PC-9 (cell line): ENCODE data around the gene RETN. TPM values are rescaled to one million over a fixed set of nuclear protein-coding genes. Genes with fewer than 3 reads are reported as not detected.
A peak's percentile ranks its signal among the peaks of the same experiment; 100 is the strongest.

Source experiments
- Bru-seq: library from RNA; stranded (reverse); fragments of 400-500 nt; gene quantifications from one replicate; lab custom pipeline; 2021; lab: Mats Ljungman, UMichigan
- BruChase-seq, 2 experiments: library from RNA; stranded (reverse); fragments of 400-500 nt; gene quantifications; one replicate each; lab custom pipeline; 2021; lab: Mats Ljungman, UMichigan
- BruUV-seq: library from RNA; stranded (reverse); fragments of 400-500 nt; replicated peaks from 2 replicates; lab custom pipeline; 2021; lab: Mats Ljungman, UMichigan
- CTCF ChIA-PET: fragments of 300-600 bp; sonication (Branson Sonifier 250); formaldehyde crosslinking; loops from one replicate; lab custom pipeline; 2022; ENCODE audit warnings: antibody characterized with exemption; lab: Charles Lee
- POLR2A ChIA-PET: fragments of 300-600 bp; sonication (Branson Sonifier 250); formaldehyde crosslinking; loops from one replicate; lab custom pipeline; 2022; ENCODE audit warnings: antibody characterized with exemption; ENCODE audit not compliant: unreplicated experiment; lab: Charles Lee
- DNase-seq, 2 experiments: peaks; one replicate each; pipeline versions ENCODE4 v3.0.0 to v3.0.0-alpha.2; 2015 to 2022; ENCODE audit warnings: mixed read lengths in 1 of 2
- H2AFZ ChIP-seq: fragments of 200-600 bp; sonication (generic); 2 replicates; pipeline ENCODE4 v1.8.1; 2017; ENCODE audit warnings: antibody characterized with exemption
- H3F3A ChIP-seq: fragments of 200-600 bp; sonication (generic); 2 replicates; pipeline ENCODE4 v1.8.1; 2017; ENCODE audit warnings: antibody characterized with exemption, mild to moderate bottlenecking, low read depth; ENCODE audit not compliant: insufficient read depth
- H3K27ac ChIP-seq: fragments of 200-600 bp; sonication (generic); 2 replicates; pipeline ENCODE4 v1.6.1; 2016; ENCODE audit warnings: mixed run types
- H3K27me3 ChIP-seq: fragments of 200-600 bp; sonication (generic); 2 replicates; pipeline ENCODE4 v1.6.1; 2016; ENCODE audit warnings: low read depth, mixed run types; ENCODE audit not compliant: insufficient read depth
- H3K36me3 ChIP-seq: fragments of 200-600 bp; sonication (generic); 2 replicates; pipeline ENCODE4 v1.6.1; 2016; ENCODE audit warnings: low read depth, mixed run types
- H3K4me1 ChIP-seq: fragments of 200-600 bp; sonication (generic); replicated peaks from 2 replicates; pipeline ENCODE4 v1.6.1; 2016; ENCODE audit warnings: mixed run types; ENCODE audit not compliant: insufficient read depth
- H3K4me2 ChIP-seq: fragments of 200-600 bp; sonication (generic); 2 replicates; pipeline ENCODE4 v1.6.1; 2017; ENCODE audit warnings: mixed run types
- H3K4me3 ChIP-seq: fragments of 200-600 bp; sonication (generic); 2 replicates; pipeline ENCODE4 v1.6.1; 2016; ENCODE audit warnings: mixed run types
- H3K79me2 ChIP-seq: fragments of 200-600 bp; sonication (generic); 2 replicates; pipeline ENCODE4 v1.6.1; 2017; ENCODE audit warnings: low read depth, mixed run types
- H3K9me2 ChIP-seq: fragments of 200-600 bp; sonication (generic); 2 replicates; pipeline ENCODE4 v1.8.1; 2017; ENCODE audit warnings: mild to moderate bottlenecking; ENCODE audit not compliant: insufficient read depth
- H3K9me3 ChIP-seq: fragments of 200-600 bp; sonication (generic); 2 replicates; pipeline ENCODE4 v1.8.1; 2016; ENCODE audit warnings: low read depth; ENCODE audit not compliant: insufficient read depth
- H4K20me1 ChIP-seq: fragments of 200-600 bp; sonication (generic); 2 replicates; pipeline ENCODE4 v1.8.1; 2017; ENCODE audit not compliant: insufficient read depth
- EZH2 ChIP-seq: fragments of 200-600 bp; sonication (generic); IDR thresholded peaks from 2 replicates; pipeline ENCODE4 v1.8.0; 2017; ENCODE audit warnings: antibody characterized with exemption, low read depth
- intact Hi-C: fragments of 100-400 bp; cut with micrococcal nuclease; formaldehyde crosslinking; loops from one replicate; pipeline ENCODE4 v1.10.0; 2022; ENCODE audit not compliant: unreplicated experiment
- long read RNA-seq: library from polyadenylated mRNA; stranded (forward); transcript quantifications from one replicate; pipeline ENCODE4 v2.0.0, GENCODE V29; 2022
- total RNA-seq: library from RNA; stranded (reverse); gene quantifications from 2 replicates; pipeline ENCODE4 v1.2.3, GENCODE V29; 2021
- TF ChIP-seq, protein P1 (sequence below): fragments of 200-600 bp; sonication (generic); conservative IDR thresholded peaks from 2 replicates; pipeline ENCODE4 v1.6.1; 2017; ENCODE audit warnings: mixed run types, antibody characterized with exemption, mild to moderate bottlenecking, moderate library complexity

The RETN gene, protein sequence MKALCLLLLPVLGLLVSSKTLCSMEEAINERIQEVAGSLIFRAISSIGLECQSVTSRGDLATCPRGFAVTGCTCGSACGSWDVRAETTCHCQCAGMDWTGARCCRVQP
- total RNA-seq, result not detected in 2 replicates
- not detected for Bru-seq, nascent RNA
- not detected for BruChase-seq, experiment 1, labeled RNA remaining after a 2-hour chase
- not detected for BruChase-seq, experiment 2, labeled RNA remaining after a 6-hour chase
- long read RNA-seq, result 0 reads

DNA sequence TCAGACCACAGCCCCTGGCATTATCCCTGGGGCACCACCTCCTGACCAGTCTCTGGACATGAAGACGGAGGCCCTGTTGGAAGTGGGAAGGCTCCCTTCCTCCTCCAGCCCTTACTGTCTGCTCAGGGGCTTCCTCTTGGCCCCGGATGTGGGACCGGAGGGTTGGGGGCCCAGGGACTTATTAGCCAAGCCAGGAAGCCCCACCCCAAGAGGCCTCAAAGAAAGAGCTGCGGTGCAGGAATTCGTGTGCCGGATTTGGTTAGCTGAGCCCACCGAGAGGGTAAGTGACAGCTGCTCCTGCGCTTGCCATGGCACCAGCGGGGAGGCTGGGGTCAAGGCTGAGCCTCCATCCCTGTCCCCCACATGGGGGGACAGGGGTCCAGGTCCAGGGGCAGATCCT is at the start of gene RETN:
RETN (plus strand) TSS at position 208 of the 400 bp plus-strand sequence. CDS start 278 bp downstream, outside the sequence.
- no peaks in the 10 kb centered on the region for H4K20me1 ChIP-seq
- no peak for DNase-seq
- ChIA-PET POLR2A (no interaction called here), CTCF (interaction anchor here (0.6 kb wide), 2 partner anchors 100 to 332 kb away, joined by 3 read pairs; no protein-coding TSS in a partner anchor)
- no peaks in the 10 kb centered on the region for H3K36me3 ChIP-seq
- peaks cover 4% of the 10 kb centered on the region; the same call in 1 of the 2 replicates for H3K4me1 ChIP-seq
- no peak within 1 kb of the TSS for H3K4me3 ChIP-seq
- no peaks in the 10 kb centered on the region for H3F3A ChIP-seq
- no peaks in the 10 kb centered on the region for H3K9me2 ChIP-seq
- peaks cover 71% of the 10 kb centered on the region for H3K27me3 ChIP-seq
- no peak within 1 kb of the TSS for H2AFZ ChIP-seq
- no peak within 1 kb of the TSS for H3K4me2 ChIP-seq
- intact Hi-C loops, result no loop called here
- 0 out of 2 replicates have a peak, but pooled peaks cover under 1% of the 10 kb centered on the region for H3K9me3 ChIP-seq
- H3K79me2 ChIP-seq, result no peaks in the 10 kb centered on the region
- H3K27ac ChIP-seq, result no peak within 1 kb of the TSS
- TF ChIP-seq EZH2, result no peak
- TF ChIP-seq, protein P1, sequence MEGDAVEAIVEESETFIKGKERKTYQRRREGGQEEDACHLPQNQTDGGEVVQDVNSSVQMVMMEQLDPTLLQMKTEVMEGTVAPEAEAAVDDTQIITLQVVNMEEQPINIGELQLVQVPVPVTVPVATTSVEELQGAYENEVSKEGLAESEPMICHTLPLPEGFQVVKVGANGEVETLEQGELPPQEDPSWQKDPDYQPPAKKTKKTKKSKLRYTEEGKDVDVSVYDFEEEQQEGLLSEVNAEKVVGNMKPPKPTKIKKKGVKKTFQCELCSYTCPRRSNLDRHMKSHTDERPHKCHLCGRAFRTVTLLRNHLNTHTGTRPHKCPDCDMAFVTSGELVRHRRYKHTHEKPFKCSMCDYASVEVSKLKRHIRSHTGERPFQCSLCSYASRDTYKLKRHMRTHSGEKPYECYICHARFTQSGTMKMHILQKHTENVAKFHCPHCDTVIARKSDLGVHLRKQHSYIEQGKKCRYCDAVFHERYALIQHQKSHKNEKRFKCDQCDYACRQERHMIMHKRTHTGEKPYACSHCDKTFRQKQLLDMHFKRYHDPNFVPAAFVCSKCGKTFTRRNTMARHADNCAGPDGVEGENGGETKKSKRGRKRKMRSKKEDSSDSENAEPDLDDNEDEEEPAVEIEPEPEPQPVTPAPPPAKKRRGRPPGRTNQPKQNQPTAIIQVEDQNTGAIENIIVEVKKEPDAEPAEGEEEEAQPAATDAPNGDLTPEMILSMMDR, result no peak
- no TSS peak for BruUV-seq

DNA sequence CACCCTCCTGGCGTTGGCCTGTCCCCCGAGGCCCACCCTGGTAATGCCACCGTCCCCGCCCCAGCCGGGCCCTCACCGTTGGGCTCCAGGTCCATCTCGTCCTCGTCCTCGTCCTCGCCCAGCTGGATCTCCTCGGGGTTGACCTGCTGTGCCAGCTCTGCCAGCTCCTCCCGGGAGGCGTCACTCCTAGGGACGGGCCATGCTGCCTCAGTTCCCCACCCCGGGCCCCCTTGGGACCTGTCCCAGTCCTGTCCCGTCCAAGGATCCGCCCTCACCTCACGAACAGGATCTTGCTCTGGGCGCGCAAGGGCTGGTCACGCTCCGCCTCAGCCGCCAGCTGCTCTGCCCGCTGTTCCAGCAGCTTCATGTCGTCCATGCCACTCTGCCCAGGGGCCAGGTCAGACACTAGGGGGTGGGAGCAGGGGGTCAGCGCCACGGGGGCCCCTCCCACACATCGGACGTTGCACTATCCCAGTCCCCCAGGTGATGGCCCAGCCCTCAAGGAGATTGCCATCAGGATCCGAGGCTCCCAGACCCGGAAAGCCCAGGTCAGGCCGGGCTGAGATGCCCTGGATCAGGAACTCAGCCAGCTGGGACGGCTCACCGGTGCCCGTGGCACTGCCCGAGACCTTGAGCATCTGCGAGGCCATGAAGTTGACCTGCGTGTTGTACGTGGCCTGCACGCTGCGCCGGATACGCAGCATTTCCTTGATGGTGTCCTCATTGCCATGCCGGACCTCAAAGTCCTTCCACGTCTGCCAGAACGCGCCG is 49.0 kb upstream of the RETN start:
- Histone ChIP-seq H2AFZ (no peak overlapping the region), H3K4me3 (no peak overlapping the region), H3K27ac (peak overlapping the region; percentile 59), H3K36me3 (peaks cover 15% of the 10 kb centered on the region; the same call in 1 of the 2 replicates), H3K27me3 (no peaks in the 10 kb centered on the region), H3F3A (peaks cover 31% of the 10 kb centered on the region), H3K4me2 (peak overlapping the region; percentile 55), H3K4me1 (peaks cover 30% of the 10 kb centered on the region), H3K9me2 (no peaks in the 10 kb centered on the region), H3K79me2 (no peaks in the 10 kb centered on the region), H4K20me1 (no peaks in the 10 kb centered on the region), H3K9me3 (no peaks in the 10 kb centered on the region)
- intact Hi-C loops, result loop anchor here (1.0 to 2.0 kb wide), 3 partner anchors 9 to 59 kb away; partner anchors contain the start of genes PET100 and XAB2
- CTCF ChIA-PET, result interaction anchor here (0.5 to 2.0 kb wide), 3 partner anchors 10 to 61 kb away, joined by 3 to 10 read pairs (median 4); partner anchors contain the start of genes PET100, TRAPPC5 and XAB2
- POLR2A ChIA-PET, result interaction anchor here (0.5 to 0.8 kb wide), 8 partner anchors 9 to 840 kb away, joined by 3 to 10 read pairs (median 4); partner anchors contain the start of genes PET100, TIMM44 and XAB2
- BruUV-seq, result TSS peak; percentile 21
- no peak for DNase-seq
- no peak for TF ChIP-seq EZH2
- TF ChIP-seq, protein P1, result no peak
